HepG2 (cell line): Measurements from ENCODE around the gene CES2.

ENCODE experiments used
- CTCF ChIP-seq: sonication (generic); formaldehyde crosslinking; IDR thresholded peaks from 2 replicates; pipeline ENCODE4 v1.5.0; 2020; ENCODE audit warnings: mild to moderate bottlenecking, missing genetic modification reagents, moderate library complexity
- MBNL3 ChIP-seq: fragments of 250-450 bp; sonication (Bioruptor Pico); conservative IDR thresholded peaks from 2 replicates; pipeline ENCODE4 v1.8.0; 2022; ENCODE audit warnings: mild to moderate bottlenecking, inconsistent platforms
- NPAS2 ChIP-seq: sonication (generic); formaldehyde crosslinking; IDR thresholded peaks from 2 replicates; pipeline ENCODE4 v1.8.0; 2022; ENCODE audit warnings: mild to moderate bottlenecking, missing genetic modification reagents, borderline replicate concordance
- RBM39 ChIP-seq: fragments of 200-400 bp; formaldehyde crosslinking; IDR thresholded peaks from one replicate; pipeline ENCODE4 v1.6.1; 2018; ENCODE audit warnings: antibody characterized with exemption, mild to moderate bottlenecking, low read depth, low read length; ENCODE audit not compliant: poor library complexity, severe bottlenecking
- ZBTB10 ChIP-seq: sonication (generic); formaldehyde crosslinking; IDR thresholded peaks from 2 replicates; pipeline ENCODE4 v1.4.0; 2020; ENCODE audit warnings: missing genetic modification reagents, borderline replicate concordance

DNA sequence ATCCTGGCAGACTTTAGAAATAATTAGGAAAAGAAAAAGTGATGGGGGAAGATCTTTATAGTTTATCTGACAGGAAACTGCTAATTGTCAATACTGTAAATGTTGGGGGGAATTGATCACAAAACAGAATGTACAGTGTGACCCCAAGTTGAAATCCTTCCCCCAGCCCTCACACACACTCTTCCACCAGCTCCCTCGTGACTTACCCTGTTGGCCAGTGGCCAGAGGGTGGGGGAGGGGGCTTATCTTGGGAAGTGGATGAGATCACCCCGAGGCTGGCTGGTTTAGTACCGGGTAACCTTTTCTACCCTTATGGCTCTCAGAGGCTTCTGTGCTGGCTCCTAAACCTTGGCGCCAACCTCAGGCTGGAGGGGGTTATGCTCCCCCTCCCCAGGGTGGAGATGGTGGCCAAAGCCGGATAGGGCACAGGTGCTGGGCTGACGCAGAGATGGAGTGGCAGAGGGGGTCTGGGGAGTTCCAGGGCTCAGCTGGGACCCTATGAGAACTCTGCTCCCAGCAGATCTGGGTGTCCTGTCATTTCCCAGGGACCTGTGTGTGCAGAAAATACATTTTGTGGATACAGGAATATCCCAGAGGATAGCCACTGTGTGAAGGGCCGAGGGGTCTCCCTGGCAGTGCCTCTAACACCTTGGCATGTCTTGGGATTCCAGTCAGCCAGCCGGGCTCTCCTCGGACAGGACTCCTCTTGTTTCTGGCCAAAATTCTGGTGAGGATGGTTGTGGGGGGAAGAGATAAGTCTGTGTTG, 35.2 kb upstream of the CES2 start:
- TF ChIP-seq ZBTB10 (CRISPR knock-in tag) (no peak), CTCF (CRISPR knock-in tag) (no peak), RBM39 (no peak), MBNL3 (no peak), NPAS2 (CRISPR knock-in tag) (no peak)
